SJSA1 (cell line): Measurements from ENCODE around the gene STX10. TPM values are rescaled to one million over a fixed set of nuclear protein-coding genes. Genes with fewer than 3 reads are reported as not detected.

Experiments
- DNase-seq, 2 experiments: peaks; one replicate each; pipeline ENCODE4 v3.0.0-alpha.2; 2015 to 2020; ENCODE audit warnings: low spot score in 2 of 2, low read depth in 1 of 2
- H3K27ac ChIP-seq: fragments of 250-450 bp; sonication (Bioruptor Pico); 2 replicates; pipeline ENCODE4 v1.5.1; 2020; ENCODE audit warnings: mild to moderate bottlenecking, moderate library complexity
- H3K27me3 ChIP-seq: fragments of 250-450 bp; sonication (Bioruptor Pico); replicated peaks from 2 replicates; pipeline ENCODE4 v1.5.1; 2020; ENCODE audit warnings: mild to moderate bottlenecking, moderate library complexity
- H3K36me3 ChIP-seq: fragments of 250-450 bp; sonication (Bioruptor Pico); 2 replicates; pipeline ENCODE4 v1.5.1; 2020; ENCODE audit warnings: mild to moderate bottlenecking
- H3K4me1 ChIP-seq: fragments of 250-450 bp; sonication (Bioruptor Pico); replicated peaks from 2 replicates; pipeline ENCODE4 v1.6.1; 2021; ENCODE audit warnings: mild to moderate bottlenecking
- H3K4me3 ChIP-seq: fragments of 250-450 bp; sonication (Bioruptor Pico); 2 replicates; pipeline ENCODE4 v1.5.1; 2020; ENCODE audit warnings: mild to moderate bottlenecking
- H3K9me3 ChIP-seq: fragments of 250-450 bp; sonication (Bioruptor Pico); replicated peaks from 2 replicates; pipeline ENCODE4 v1.5.1; 2020; ENCODE audit warnings: mild to moderate bottlenecking
- total RNA-seq: library from RNA; depleted of rRNA; stranded (reverse); fragments of >200 nt; shearing (Covaris generic); gene quantifications from 2 replicates; pipeline ENCODE4 v1.2.3, GENCODE V29; 2014

Gene STX10
- total RNA-seq, 1 experiment from 2014 or later = 106 TPM

GRCh38 chr19:13127051-13127450, 23.1 kb downstream of the STX10 start:
- no peak for DNase-seq
- no peaks in the 10 kb centered on the region for H3K27me3 ChIP-seq
- H3K9me3 ChIP-seq = no peaks in the 10 kb centered on the region
- no peak overlapping the region for H3K4me3 ChIP-seq
- H3K4me1 ChIP-seq = peaks cover 15% of the 10 kb centered on the region
- H3K36me3 ChIP-seq = peaks cover 51% of the 10 kb centered on the region
- no peak overlapping the region for H3K27ac ChIP-seq

GRCh38 chr19:13122980-13123957, 26.9 kb downstream of the STX10 start:
- no peaks in the 10 kb centered on the region for H3K9me3 ChIP-seq
- H3K27ac ChIP-seq = no peak overlapping the region
- peaks cover 28% of the 10 kb centered on the region for H3K4me1 ChIP-seq
- no peak for DNase-seq
- peaks cover 57% of the 10 kb centered on the region for H3K36me3 ChIP-seq
- no peaks in the 10 kb centered on the region for H3K27me3 ChIP-seq
- H3K4me3 ChIP-seq = no peak overlapping the region

- H3K27me3 ChIP-seq = no peaks in the 10 kb centered on the region
- DNase-seq = no peak
- H3K4me3 ChIP-seq = no peak overlapping the region
- H3K9me3 ChIP-seq = no peaks in the 10 kb centered on the region
- peaks cover 53% of the 10 kb centered on the region for H3K36me3 ChIP-seq
- peaks cover 32% of the 10 kb centered on the region for H3K4me1 ChIP-seq
- H3K27ac ChIP-seq = no peak overlapping the region
Observed at GRCh38 chr19:13122275-13122878, 27.8 kb downstream of the STX10 start.

GRCh38 chr19:13121551-13122274, 28.5 kb downstream of the STX10 start:
- Histone ChIP-seq H3K27ac (no peak overlapping the region), H3K4me3 (no peak overlapping the region)
- DNase-seq = no peak

GRCh38 chr19:13120817-13121216, 29.4 kb downstream of the STX10 start:
- Histone ChIP-seq H3K4me3 (no peak overlapping the region), H3K36me3 (peaks cover 49% of the 10 kb centered on the region), H3K27me3 (no peaks in the 10 kb centered on the region), H3K27ac (no peak overlapping the region), H3K9me3 (no peaks in the 10 kb centered on the region), H3K4me1 (peaks cover 37% of the 10 kb centered on the region)
- DNase-seq = no peak

More at GRCh38 chr19:13121551-13122274, 28.5 kb downstream of the STX10 start:
- peaks cover 32% of the 10 kb centered on the region for H3K4me1 ChIP-seq
- no peaks in the 10 kb centered on the region for H3K27me3 ChIP-seq
- H3K36me3 ChIP-seq = peaks cover 50% of the 10 kb centered on the region
- no peaks in the 10 kb centered on the region for H3K9me3 ChIP-seq

- Histone ChIP-seq H3K27ac (no peak overlapping the region), H3K36me3 (peaks cover 55% of the 10 kb centered on the region), H3K27me3 (no peaks in the 10 kb centered on the region), H3K4me3 (no peak overlapping the region), H3K4me1 (peaks cover 45% of the 10 kb centered on the region), H3K9me3 (no peaks in the 10 kb centered on the region)
- DNase-seq = no peak
Observed at GRCh38 chr19:13120031-13120430, 30.1 kb downstream of the STX10 start.

- H3K9me3 ChIP-seq = no peaks in the 10 kb centered on the region
- peaks cover 47% of the 10 kb centered on the region for H3K4me1 ChIP-seq
- peak overlapping the region; percentile 87 for H3K4me3 ChIP-seq
- no peak overlapping the region for H3K27ac ChIP-seq
- H3K36me3 ChIP-seq = peaks cover 55% of the 10 kb centered on the region
- H3K27me3 ChIP-seq = no peaks in the 10 kb centered on the region
- DNase-seq = no peak
Observed at GRCh38 chr19:13119627-13120026, 30.5 kb downstream of the STX10 start.

- H3K27ac ChIP-seq = peak overlapping the region; percentile 70
- H3K9me3 ChIP-seq = no peaks in the 10 kb centered on the region
- peaks cover 55% of the 10 kb centered on the region for H3K36me3 ChIP-seq
- peak overlapping the region; percentile 87 for H3K4me3 ChIP-seq
- DNase-seq = peak in 1 of 2 experiments; percentile 69
- H3K27me3 ChIP-seq = no peaks in the 10 kb centered on the region
- peaks cover 47% of the 10 kb centered on the region for H3K4me1 ChIP-seq
Observed at GRCh38 chr19:13118424-13119193, 31.6 kb downstream of the STX10 start.

GRCh38 chr19:13117772-13118423, 32.3 kb downstream of the STX10 start, which contains the start of gene NACC1:
NACC1 (plus strand) TSS chr19:13118264; CDS start chr19:13135208, 16,944 bp downstream.
- peaks cover 58% of the 10 kb centered on the region for H3K36me3 ChIP-seq
- peak within 1 kb of the TSS; percentile 87 for H3K4me3 ChIP-seq
- H3K27ac ChIP-seq = peak within 1 kb of the TSS; percentile 77
- peaks cover 47% of the 10 kb centered on the region for H3K4me1 ChIP-seq
- H3K27me3 ChIP-seq = no peaks in the 10 kb centered on the region
- no peaks in the 10 kb centered on the region for H3K9me3 ChIP-seq
- DNase-seq = peak; percentile 82 to 93

- peak overlapping the region; percentile 87 for H3K4me3 ChIP-seq
- no peaks in the 10 kb centered on the region for H3K27me3 ChIP-seq
- no peak for DNase-seq
- no peaks in the 10 kb centered on the region for H3K9me3 ChIP-seq
- peaks cover 65% of the 10 kb centered on the region for H3K36me3 ChIP-seq
- peak overlapping the region; percentile 77; the same call in 1 of the 2 replicates for H3K27ac ChIP-seq
- H3K4me1 ChIP-seq = peaks cover 47% of the 10 kb centered on the region
Observed at GRCh38 chr19:13117176-13117771, 32.9 kb downstream of the STX10 start.

- Histone ChIP-seq H3K4me1 (peaks cover 44% of the 10 kb centered on the region), H3K9me3 (no peaks in the 10 kb centered on the region), H3K36me3 (peaks cover 65% of the 10 kb centered on the region), H3K27me3 (no peaks in the 10 kb centered on the region), H3K4me3 (peak within 1 kb of the TSS; percentile 87), H3K27ac (peak within 1 kb of the TSS; percentile 77)
- peak; percentile 88 to 94 for DNase-seq
Observed at GRCh38 chr19:13116282-13117175, 33.6 kb downstream of the STX10 start, which contains the start of gene TRMT1. TRMT1 (minus strand) TSS chr19:13116740; CDS start chr19:13116399, 341 bp downstream.
